NCI-H748 (cell line): ENCODE data around the gene BCO2.
"Not testable (repeated sequence)": the region's sequence is repeated elsewhere in the genome, so short reads cannot be mapped to it uniquely, and the experiment has no call there.

Experiments
- DNase-seq: peaks from one replicate; lab custom pipeline; 2025; ENCODE audit not compliant: unreplicated experiment; lab: John Stamatoyannopoulos, UW

Gene BCO2

GRCh38 chr11:112166562-112166961 is 8.8 kb upstream of the BCO2 start:
- no peak for DNase-seq

GRCh38 chr11:112167145-112167544 is 8.2 kb upstream of the BCO2 start, which contains the start of gene TEX12:
Gene TEX12, plus strand, starts transcription at chr11:112167372. Its CDS starts 1,897 bp downstream, at chr11:112169269.
- no peak for DNase-seq

GRCh38 chr11:112172362-112172994 is 2.8 kb upstream of the BCO2 start:
- DNase-seq: no peak

- no peak for DNase-seq
These were observed 2.2 kb upstream of the BCO2 start for GRCh38 chr11:112173152-112173551.

- no peak for DNase-seq
These were observed 264 bp downstream of the BCO2 start for GRCh38 chr11:112175599-112175952.

GRCh38 chr11:112176077-112176476 is 765 bp downstream of the BCO2 start:
- DNase-seq: no peak

- DNase-seq: no peak
These were observed 2.3 kb downstream of the BCO2 start for GRCh38 chr11:112177589-112177988.

GRCh38 chr11:112178428-112178827 is 3.1 kb downstream of the BCO2 start:
- DNase-seq: no peak

GRCh38 chr11:112178936-112179335 is 3.6 kb downstream of the BCO2 start:
- no peak for DNase-seq

GRCh38 chr11:112179601-112180000 is 4.3 kb downstream of the BCO2 start:
- no peak for DNase-seq

GRCh38 chr11:112182867-112183266 is 7.6 kb downstream of the BCO2 start:
- DNase-seq: no peak

GRCh38 chr11:112185883-112186282 is 10.6 kb downstream of the BCO2 start:
- DNase-seq: no peak

GRCh38 chr11:112186304-112186703 is 11.0 kb downstream of the BCO2 start:
- DNase-seq: no peak

GRCh38 chr11:112195113-112195512 is 19.8 kb downstream of the BCO2 start:
- not testable (repeated sequence) for DNase-seq

- DNase-seq: no peak
These were observed 20.6 kb downstream of the BCO2 start for GRCh38 chr11:112195951-112196351.

- DNase-seq: no peak
These were observed 21.3 kb downstream of the BCO2 start for GRCh38 chr11:112196519-112197087.

- DNase-seq: not testable (repeated sequence)
These were observed 23.8 kb downstream of the BCO2 start for GRCh38 chr11:112199101-112199500.

- no peak for DNase-seq
These were observed 24.9 kb downstream of the BCO2 start for GRCh38 chr11:112200252-112200651.

GRCh38 chr11:112206071-112206470 is 30.8 kb downstream of the BCO2 start:
- no peak for DNase-seq

GRCh38 chr11:112210890-112211289 is 35.6 kb downstream of the BCO2 start:
- no peak for DNase-seq

- no peak for DNase-seq
These were observed 36.2 kb downstream of the BCO2 start for GRCh38 chr11:112211536-112211935.

GRCh38 chr11:112212290-112212689 is 37.0 kb downstream of the BCO2 start:
- no peak for DNase-seq

GRCh38 chr11:112212710-112213109 is 37.4 kb downstream of the BCO2 start:
- DNase-seq: no peak
